Measurements from ENCODE around the gene UROC1. TPM values are rescaled to one million over a fixed set of nuclear protein-coding genes. Genes with fewer than 3 reads are reported as not detected.

UROC1 gene
- total and polyA plus RNA-seq, 2 of the 13 experiments (the other 11 are each of a cell fraction or from before 2014, with no cell fraction given): 0.71 to 1.3 TPM

GRCh38 chr3:126474498-126475412, 42.8 kb downstream of the UROC1 start (continued):
- TF ChIP-seq HDAC1 (CRISPR knock-in tag; IDR thresholded peaks at IDR 0.05) (0 out of 2 replicates have a peak, but pooled peaks have one; percentile 9), PITX1 (CRISPR knock-in tag; IDR thresholded peaks at IDR 0.05) (no peak), FOXA1 (IDR thresholded peaks at IDR 0.05) (no peak), FOXA1 (CRISPR knock-in tag; IDR thresholded peaks at IDR 0.05) (no peak), SRSF4 (IDR thresholded peaks at IDR 0.05; ENCODE audit: low read depth, low read length, poor library complexity, severe bottlenecking) (no peak), PHF8 (CRISPR knock-in tag; IDR thresholded peaks at IDR 0.05) (peak; percentile 51; the same call in 1 of the 2 replicates), ZNF879 (CRISPR knock-in tag; IDR thresholded peaks at IDR 0.05) (no peak), ZNF704 (CRISPR knock-in tag; IDR thresholded peaks at IDR 0.05; ENCODE audit: borderline replicate concordance) (no peak), ZNF567 (CRISPR knock-in tag; IDR thresholded peaks at IDR 0.05; ENCODE audit: borderline replicate concordance) (no peak), FIP1L1 (IDR thresholded peaks at IDR 0.05; ENCODE audit: borderline replicate concordance, insufficient read depth, low read depth, low read length) (no peak), ZNF572 (CRISPR knock-in tag; IDR thresholded peaks at IDR 0.05) (no peak), KLF6 (CRISPR knock-in tag; IDR thresholded peaks at IDR 0.05) (no peak), ZNF354B (CRISPR knock-in tag; IDR thresholded peaks at IDR 0.05) (no peak), PAX8 (CRISPR knock-in tag; IDR thresholded peaks at IDR 0.05; ENCODE audit: borderline replicate concordance) (no peak)
- TF ChIP-seq, protein P1, sequence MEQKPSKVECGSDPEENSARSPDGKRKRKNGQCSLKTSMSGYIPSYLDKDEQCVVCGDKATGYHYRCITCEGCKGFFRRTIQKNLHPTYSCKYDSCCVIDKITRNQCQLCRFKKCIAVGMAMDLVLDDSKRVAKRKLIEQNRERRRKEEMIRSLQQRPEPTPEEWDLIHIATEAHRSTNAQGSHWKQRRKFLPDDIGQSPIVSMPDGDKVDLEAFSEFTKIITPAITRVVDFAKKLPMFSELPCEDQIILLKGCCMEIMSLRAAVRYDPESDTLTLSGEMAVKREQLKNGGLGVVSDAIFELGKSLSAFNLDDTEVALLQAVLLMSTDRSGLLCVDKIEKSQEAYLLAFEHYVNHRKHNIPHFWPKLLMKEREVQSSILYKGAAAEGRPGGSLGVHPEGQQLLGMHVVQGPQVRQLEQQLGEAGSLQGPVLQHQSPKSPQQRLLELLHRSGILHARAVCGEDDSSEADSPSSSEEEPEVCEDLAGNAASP (CRISPR knock-in tag; IDR thresholded peaks at IDR 0.05; ENCODE audit: borderline replicate concordance): no peak
- TF ChIP-seq, protein P2, sequence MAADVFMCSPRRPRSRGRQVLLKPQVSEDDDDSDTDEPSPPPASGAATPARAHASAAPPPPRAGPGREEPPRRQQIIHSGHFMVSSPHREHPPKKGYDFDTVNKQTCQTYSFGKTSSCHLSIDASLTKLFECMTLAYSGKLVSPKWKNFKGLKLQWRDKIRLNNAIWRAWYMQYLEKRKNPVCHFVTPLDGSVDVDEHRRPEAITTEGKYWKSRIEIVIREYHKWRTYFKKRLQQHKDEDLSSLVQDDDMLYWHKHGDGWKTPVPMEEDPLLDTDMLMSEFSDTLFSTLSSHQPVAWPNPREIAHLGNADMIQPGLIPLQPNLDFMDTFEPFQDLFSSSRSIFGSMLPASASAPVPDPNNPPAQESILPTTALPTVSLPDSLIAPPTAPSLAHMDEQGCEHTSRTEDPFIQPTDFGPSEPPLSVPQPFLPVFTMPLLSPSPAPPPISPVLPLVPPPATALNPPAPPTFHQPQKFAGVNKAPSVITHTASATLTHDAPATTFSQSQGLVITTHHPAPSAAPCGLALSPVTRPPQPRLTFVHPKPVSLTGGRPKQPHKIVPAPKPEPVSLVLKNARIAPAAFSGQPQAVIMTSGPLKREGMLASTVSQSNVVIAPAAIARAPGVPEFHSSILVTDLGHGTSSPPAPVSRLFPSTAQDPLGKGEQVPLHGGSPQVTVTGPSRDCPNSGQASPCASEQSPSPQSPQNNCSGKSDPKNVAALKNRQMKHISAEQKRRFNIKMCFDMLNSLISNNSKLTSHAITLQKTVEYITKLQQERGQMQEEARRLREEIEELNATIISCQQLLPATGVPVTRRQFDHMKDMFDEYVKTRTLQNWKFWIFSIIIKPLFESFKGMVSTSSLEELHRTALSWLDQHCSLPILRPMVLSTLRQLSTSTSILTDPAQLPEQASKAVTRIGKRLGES (CRISPR knock-in tag; IDR thresholded peaks at IDR 0.05; ENCODE audit: borderline replicate concordance): no peak; the same call in 1 of the 2 replicates
- TF ChIP-seq, protein P3, sequence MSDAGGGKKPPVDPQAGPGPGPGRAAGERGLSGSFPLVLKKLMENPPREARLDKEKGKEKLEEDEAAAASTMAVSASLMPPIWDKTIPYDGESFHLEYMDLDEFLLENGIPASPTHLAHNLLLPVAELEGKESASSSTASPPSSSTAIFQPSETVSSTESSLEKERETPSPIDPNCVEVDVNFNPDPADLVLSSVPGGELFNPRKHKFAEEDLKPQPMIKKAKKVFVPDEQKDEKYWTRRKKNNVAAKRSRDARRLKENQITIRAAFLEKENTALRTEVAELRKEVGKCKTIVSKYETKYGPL (CRISPR knock-in tag; IDR thresholded peaks at IDR 0.05): no peak
- TF ChIP-seq, protein P4, sequence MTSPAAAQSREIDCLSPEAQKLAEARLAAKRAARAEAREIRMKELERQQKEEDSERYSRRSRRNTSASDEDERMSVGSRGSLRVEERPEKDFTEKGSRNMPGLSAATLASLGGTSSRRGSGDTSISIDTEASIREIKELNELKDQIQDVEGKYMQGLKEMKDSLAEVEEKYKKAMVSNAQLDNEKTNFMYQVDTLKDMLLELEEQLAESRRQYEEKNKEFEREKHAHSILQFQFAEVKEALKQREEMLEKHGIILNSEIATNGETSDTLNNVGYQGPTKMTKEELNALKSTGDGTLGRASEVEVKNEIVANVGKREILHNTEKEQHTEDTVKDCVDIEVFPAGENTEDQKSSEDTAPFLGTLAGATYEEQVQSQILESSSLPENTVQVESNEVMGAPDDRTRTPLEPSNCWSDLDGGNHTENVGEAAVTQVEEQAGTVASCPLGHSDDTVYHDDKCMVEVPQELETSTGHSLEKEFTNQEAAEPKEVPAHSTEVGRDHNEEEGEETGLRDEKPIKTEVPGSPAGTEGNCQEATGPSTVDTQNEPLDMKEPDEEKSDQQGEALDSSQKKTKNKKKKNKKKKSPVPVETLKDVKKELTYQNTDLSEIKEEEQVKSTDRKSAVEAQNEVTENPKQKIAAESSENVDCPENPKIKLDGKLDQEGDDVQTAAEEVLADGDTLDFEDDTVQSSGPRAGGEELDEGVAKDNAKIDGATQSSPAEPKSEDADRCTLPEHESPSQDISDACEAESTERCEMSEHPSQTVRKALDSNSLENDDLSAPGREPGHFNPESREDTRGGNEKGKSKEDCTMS (CRISPR knock-in tag; conservative IDR thresholded peaks at IDR 0.05): no peak
